OCI-LY7 (cell line): ENCODE results near the gene LPP. TPM values are rescaled to one million over a fixed set of nuclear protein-coding genes. Genes with fewer than 3 reads are reported as not detected.

Source experiments
- BruUV-seq: library from RNA; stranded (reverse); fragments of 400-500 nt; replicated peaks from 2 replicates; lab custom pipeline; 2021; lab: Mats Ljungman, UMichigan
- CTCF ChIA-PET: fragments of 300-600 bp; sonication (Branson Sonifier 250); formaldehyde crosslinking; loops from one replicate; lab custom pipeline; 2022; ENCODE audit warnings: antibody characterized with exemption; ENCODE audit not compliant: unreplicated experiment; lab: Charles Lee
- POLR2A ChIA-PET: fragments of 300-600 bp; sonication (Branson Sonifier 250); formaldehyde crosslinking; loops from one replicate; lab custom pipeline; 2022; ENCODE audit warnings: antibody characterized with exemption; lab: Charles Lee
- DNase-seq: peaks from one replicate; pipeline ENCODE4 v3.0.0-alpha.2; 2015; ENCODE audit warnings: low spot score
- H2AFZ ChIP-seq: fragments of 200-600 bp; sonication (generic), shearing (Covaris generic); 2 replicates; pipeline ENCODE4 v1.6.1; 2014; ENCODE audit warnings: mild to moderate bottlenecking, antibody characterized with exemption, low read length, moderate library complexity
- H3K27ac ChIP-seq: fragments of 200-600 bp; sonication (generic); 2 replicates; pipeline ENCODE4 v1.5.1; 2014; ENCODE audit warnings: mixed run types, low read depth, mild to moderate bottlenecking, moderate library complexity, low read length, inconsistent platforms; ENCODE audit not compliant: poor library complexity, severe bottlenecking
- H3K36me3 ChIP-seq: fragments of 200-600 bp; sonication (generic); 2 replicates; pipeline ENCODE4 v1.6.1; 2014; ENCODE audit warnings: mild to moderate bottlenecking, antibody characterized with exemption, low read length, moderate library complexity, mixed read lengths; ENCODE audit not compliant: insufficient read depth
- H3K4me1 ChIP-seq: fragments of 200-600 bp; sonication (generic); 2 replicates; pipeline ENCODE4 v1.5.1; 2014; ENCODE audit warnings: mild to moderate bottlenecking, low read length; ENCODE audit not compliant: insufficient read depth, poor library complexity, severe bottlenecking
- H3K4me2 ChIP-seq: fragments of 200-600 bp; sonication (generic); 2 replicates; pipeline ENCODE4 v1.6.1; 2014; ENCODE audit warnings: mild to moderate bottlenecking, low read length
- H3K4me3 ChIP-seq: fragments of 200-600 bp; sonication (generic); 2 replicates; pipeline ENCODE4 v1.5.1; 2014; ENCODE audit warnings: mild to moderate bottlenecking, low read depth, low read length; ENCODE audit not compliant: poor library complexity, severe bottlenecking
- H3K79me2 ChIP-seq: fragments of 200-600 bp; sonication (generic); 2 replicates; pipeline ENCODE4 v1.6.1; 2016; ENCODE audit warnings: low read depth, mild to moderate bottlenecking, low read length, moderate library complexity, mixed read lengths; ENCODE audit not compliant: insufficient read depth
- H3K9me2 ChIP-seq: fragments of 200-600 bp; sonication (generic); 2 replicates; pipeline ENCODE4 v1.6.1; 2016; ENCODE audit warnings: mild to moderate bottlenecking, low read length, mixed read lengths; ENCODE audit not compliant: insufficient read depth
- H3K9me3 ChIP-seq: fragments of 200-600 bp; sonication (generic); 2 replicates; pipeline ENCODE4 v1.6.1; 2014; ENCODE audit warnings: mild to moderate bottlenecking, mixed run types, low read length, mixed read lengths
- H4K20me1 ChIP-seq: fragments of 200-600 bp; sonication (generic); 2 replicates; pipeline ENCODE4 v1.6.1; 2014; ENCODE audit warnings: mild to moderate bottlenecking, antibody characterized with exemption, low read length, moderate library complexity, mixed read lengths; ENCODE audit not compliant: insufficient read depth
- CTCF ChIP-seq: fragments of 200-600 bp; sonication (generic); conservative IDR thresholded peaks from 2 replicates; pipeline ENCODE4 v1.5.1; 2014; ENCODE audit warnings: mild to moderate bottlenecking, antibody characterized with exemption, low read length, moderate library complexity, mixed read lengths
- EZH2phosphoT487 ChIP-seq: fragments of 200-600 bp; sonication (generic); IDR thresholded peaks from 2 replicates; pipeline ENCODE4 v1.6.1; 2018; ENCODE audit warnings: low read depth, borderline replicate concordance, mild to moderate bottlenecking, mixed run types, antibody characterized with exemption, low read length, moderate library complexity, mixed read lengths
- intact Hi-C: fragments of 100-400 bp; cut with micrococcal nuclease; formaldehyde crosslinking; loops from one replicate; pipeline ENCODE4 v1.10.0; 2022; ENCODE audit not compliant: unreplicated experiment
- total RNA-seq, 2 experiments: library from RNA; depleted of rRNA in 1 of 2; stranded (reverse); fragments of >200 nt in 1 of 2; shearing (Covaris generic) in 1 of 2; gene quantifications; 2 replicates each; pipeline ENCODE4 v1.2.3, GENCODE V29; 2014 to 2022

The LPP gene
- total RNA-seq, 2 experiments from 2014 or later, result 10.9 to 119 TPM

DNA sequence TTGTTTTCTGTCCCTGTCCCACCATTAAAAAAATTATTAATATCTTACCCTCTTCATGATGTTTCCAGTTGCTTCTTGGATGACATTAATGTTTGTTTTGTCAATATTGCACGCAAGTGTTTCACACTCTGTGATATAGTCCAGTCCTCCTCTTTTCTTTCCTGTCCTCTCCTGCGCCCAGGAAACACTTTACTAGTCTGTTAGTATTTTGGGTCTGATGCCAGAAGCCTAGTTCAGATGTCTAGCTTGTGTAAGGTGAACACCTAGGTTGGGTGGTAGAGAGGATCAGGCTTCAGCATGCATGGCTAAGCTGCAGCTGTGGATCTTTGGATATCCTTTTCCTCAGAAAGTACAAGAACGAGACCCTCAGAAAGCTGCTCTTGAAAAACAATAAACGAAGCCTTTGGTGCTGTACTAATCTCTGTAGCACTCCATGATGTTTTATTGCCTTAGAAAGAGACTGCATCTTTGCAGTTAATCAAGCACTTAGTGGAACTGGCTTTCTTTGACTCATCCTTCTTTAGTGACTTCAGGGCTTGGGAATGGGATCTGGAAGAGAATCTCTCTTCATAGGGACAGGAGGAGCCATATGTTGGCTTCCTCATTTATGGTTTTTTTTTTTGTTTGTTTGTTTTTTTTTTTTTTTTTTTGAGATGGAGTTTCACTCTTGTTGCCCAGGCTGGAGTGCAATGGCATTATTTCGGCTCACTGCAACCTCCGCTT, 253.4 kb downstream of the LPP start:
- no peak overlapping the region for H3K27ac ChIP-seq
- no peak overlapping the region for H3K4me2 ChIP-seq
- no peaks in the 10 kb centered on the region for H3K9me2 ChIP-seq
- CTCF ChIA-PET, result no interaction called here
- H3K79me2 ChIP-seq, result no peaks in the 10 kb centered on the region
- H4K20me1 ChIP-seq, result no peaks in the 10 kb centered on the region
- peaks cover 9% of the 10 kb centered on the region for H3K4me1 ChIP-seq
- no peak for DNase-seq
- no peak overlapping the region for H3K4me3 ChIP-seq
- no peaks in the 10 kb centered on the region; the same call in 1 of the 2 replicates for H3K9me3 ChIP-seq
- POLR2A ChIA-PET, result interaction anchor here (0.5 to 2.8 kb wide), 5 partner anchors 10 to 584 kb away, joined by 3 to 8 read pairs (median 3); no protein-coding TSS in a partner anchor
- intact Hi-C loops, result no loop called here
- TSS peak; percentile 31 for BruUV-seq
- peaks cover 4% of the 10 kb centered on the region; the same call in 1 of the 2 replicates for H3K36me3 ChIP-seq
- no peak for TF ChIP-seq EZH2phosphoT487
- TF ChIP-seq CTCF, result no peak
- H2AFZ ChIP-seq, result no peak overlapping the region

DNA sequence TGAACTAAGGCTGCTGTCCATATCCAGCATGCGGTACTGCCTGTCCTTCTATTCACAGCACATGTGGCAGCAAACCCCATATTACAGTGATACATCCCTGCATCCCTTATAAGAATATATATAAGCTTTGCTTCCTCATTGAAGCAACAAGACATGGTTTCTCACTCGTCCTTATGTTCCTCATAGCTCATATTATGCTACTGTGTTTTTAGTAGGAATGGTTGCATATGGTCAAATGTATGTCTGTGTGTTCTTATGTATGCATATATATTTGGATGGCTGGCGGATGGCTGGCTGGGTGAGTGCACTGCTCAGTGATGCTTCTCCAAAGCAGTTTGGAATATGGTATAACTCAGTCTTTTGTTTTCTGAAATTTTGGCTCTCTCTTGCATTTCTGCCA, 254.9 kb downstream of the LPP start:
- Histone ChIP-seq H3K36me3 (no peaks in the 10 kb centered on the region), H2AFZ (no peak overlapping the region), H3K4me2 (no peak overlapping the region), H3K4me1 (peaks cover 4% of the 10 kb centered on the region), H3K27ac (no peak overlapping the region), H3K9me2 (no peaks in the 10 kb centered on the region), H4K20me1 (no peaks in the 10 kb centered on the region), H3K79me2 (no peaks in the 10 kb centered on the region), H3K4me3 (no peak overlapping the region), H3K9me3 (no peaks in the 10 kb centered on the region)
- ChIA-PET POLR2A (interaction anchor here (0.5 to 2.6 kb wide), 6 partner anchors 9 to 342 kb away, joined by 3 to 18 read pairs (median 4); no protein-coding TSS in a partner anchor), CTCF (no interaction called here)
- intact Hi-C loops, result no loop called here
- no TSS peak for BruUV-seq
- no peak for DNase-seq
- TF ChIP-seq EZH2phosphoT487 (no peak), CTCF (no peak)

- no peak for TF ChIP-seq EZH2phosphoT487
- TF ChIP-seq CTCF, result no peak
- Histone ChIP-seq H3K9me3 (no peaks in the 10 kb centered on the region), H3K36me3 (no peaks in the 10 kb centered on the region), H3K4me2 (no peak overlapping the region), H3K4me1 (peaks cover 8% of the 10 kb centered on the region), H3K27ac (no peak overlapping the region), H2AFZ (no peak overlapping the region), H3K9me2 (no peaks in the 10 kb centered on the region), H4K20me1 (no peaks in the 10 kb centered on the region), H3K79me2 (no peaks in the 10 kb centered on the region), H3K4me3 (no peak overlapping the region)
- DNase-seq, result no peak
- intact Hi-C loops, result no loop called here
- no TSS peak for BruUV-seq
- ChIA-PET CTCF (no interaction called here), POLR2A (no interaction called here)
Measured at GRCh38 chr3:188411750-188412149, 257.8 kb downstream of the LPP start.
